ENCODE measurements around the gene DCAF8. TPM values are rescaled to one million over a fixed set of nuclear protein-coding genes. Genes with fewer than 3 reads are reported as not detected.

DCAF8 gene
- total RNA-seq, 1 donor from 2014 or later: 287 TPM

DNA sequence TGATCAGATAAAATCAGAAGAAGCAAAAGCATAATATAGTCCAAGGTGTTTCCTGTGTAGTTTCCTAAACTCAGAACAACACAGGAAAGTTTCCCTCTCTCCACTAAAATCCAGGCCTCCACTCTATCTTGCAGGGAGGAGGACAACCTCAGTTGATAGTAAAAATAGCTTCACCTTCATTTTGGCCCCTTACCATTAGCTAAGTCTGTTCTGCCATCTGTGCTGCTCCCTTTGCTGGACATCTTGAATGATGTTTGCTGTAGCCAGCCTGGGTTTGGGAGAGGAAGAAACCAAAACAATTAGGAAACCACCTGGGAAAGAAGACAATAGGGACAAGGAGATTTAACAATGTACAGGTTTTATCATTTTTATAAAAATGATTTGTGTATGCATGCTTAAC lies 18.6 kb downstream of the DCAF8 start:
- TF ChIP-seq CTCF (IDR thresholded peaks at IDR 0.05; ENCODE audit: unreplicated experiment): no peak
- Mint-ChIP-seq H3K36me3 (peaks cover 27% of the 10 kb centered on the region), H3K9me3 (no peaks in the 10 kb centered on the region), H3K4me1 (peaks cover 23% of the 10 kb centered on the region), H3K27ac (no peak overlapping the region), H3K4me3 (no peak overlapping the region), H3K27me3 (ENCODE audit: low read depth) (no peaks in the 10 kb centered on the region)
- no peak for DNase-seq (ENCODE audit: low spot score in 2 of 2, unreplicated experiment in 2 of 2)

GRCh38 chr1:160239582-160240299 lies 22.6 kb downstream of the DCAF8 start:
- DNase-seq (ENCODE audit: low spot score in 2 of 2, unreplicated experiment in 2 of 2): no peak
- peak overlapping the region; percentile 56 for H3K27ac Mint-ChIP-seq
- TF ChIP-seq CTCF (IDR thresholded peaks at IDR 0.05; ENCODE audit: unreplicated experiment): no peak
- no peaks in the 10 kb centered on the region for H3K9me3 Mint-ChIP-seq
- H3K4me3 Mint-ChIP-seq: no peak overlapping the region
- H3K27me3 Mint-ChIP-seq (ENCODE audit: low read depth): no peaks in the 10 kb centered on the region
- peaks cover 40% of the 10 kb centered on the region for H3K36me3 Mint-ChIP-seq
- peaks cover 1% of the 10 kb centered on the region for H3K4me1 Mint-ChIP-seq

DNA sequence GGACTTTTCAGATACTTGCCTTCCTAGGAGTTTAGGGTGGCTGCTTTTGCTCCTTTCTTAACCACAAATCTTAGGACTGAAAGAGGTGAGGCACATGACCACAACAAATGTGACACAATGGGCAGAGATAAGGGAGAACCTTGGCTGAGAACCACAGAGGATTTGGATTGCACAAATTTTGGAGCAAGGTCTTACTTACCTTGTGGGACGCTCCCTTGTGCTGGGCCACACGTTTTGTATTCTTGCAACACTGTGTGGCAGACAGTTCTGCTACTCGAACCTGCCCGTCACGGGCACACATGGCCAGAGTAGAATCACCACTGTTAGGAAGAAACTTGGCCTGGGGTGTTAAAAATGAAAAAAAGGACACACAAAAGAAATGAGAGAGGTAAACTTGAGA lies 23.9 kb downstream of the DCAF8 start:
- H3K4me3 Mint-ChIP-seq: no peak overlapping the region
- peaks cover 40% of the 10 kb centered on the region for H3K36me3 Mint-ChIP-seq
- no peak for TF ChIP-seq CTCF (IDR thresholded peaks at IDR 0.05; ENCODE audit: unreplicated experiment)
- H3K27ac Mint-ChIP-seq: no peak overlapping the region
- no peaks in the 10 kb centered on the region for H3K9me3 Mint-ChIP-seq
- H3K27me3 Mint-ChIP-seq (ENCODE audit: low read depth): no peaks in the 10 kb centered on the region
- no peaks in the 10 kb centered on the region for H3K4me1 Mint-ChIP-seq
- no peak for DNase-seq (ENCODE audit: low spot score in 2 of 2, unreplicated experiment in 2 of 2)

DNA sequence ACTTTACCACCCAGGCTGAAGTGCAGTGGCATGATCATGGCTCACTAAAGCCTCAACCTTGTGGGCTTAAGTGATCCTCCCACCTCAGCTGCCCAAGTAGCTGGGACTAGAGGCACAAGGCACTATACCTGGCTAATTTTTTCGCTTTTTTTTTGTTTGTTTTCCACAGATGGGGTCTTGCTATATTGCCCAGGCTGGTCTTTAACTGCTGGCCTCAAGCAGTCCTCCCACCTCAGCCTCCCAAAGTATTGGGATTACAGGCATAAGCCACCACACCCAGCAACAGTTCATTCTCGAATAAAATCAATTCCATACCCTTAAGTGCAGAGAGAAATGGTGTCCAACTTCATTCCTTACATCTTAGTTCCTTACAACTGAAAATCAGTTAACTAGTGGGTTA lies 24.8 kb downstream of the DCAF8 start:
- Mint-ChIP-seq H3K36me3 (peaks cover 40% of the 10 kb centered on the region), H3K9me3 (no peaks in the 10 kb centered on the region)

DNA sequence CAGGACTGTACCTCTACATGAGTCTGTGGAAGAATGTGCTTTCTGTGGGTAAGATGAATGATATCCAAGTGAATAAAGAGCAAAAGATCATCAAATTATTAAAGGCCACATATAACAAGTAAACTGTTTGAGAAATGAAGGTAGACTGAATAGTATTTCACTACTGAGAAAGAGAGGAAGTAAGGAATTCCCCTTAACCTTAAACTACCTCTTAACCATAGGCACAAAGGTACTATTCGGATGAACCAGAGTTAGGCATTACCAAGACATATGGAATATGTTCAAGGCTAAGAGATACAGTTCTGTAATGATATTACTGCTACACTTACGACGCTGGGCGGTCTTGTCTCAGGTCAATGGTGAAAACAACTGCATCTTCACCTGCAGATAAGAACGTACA lies 25.5 kb downstream of the DCAF8 start:
- H3K4me1 Mint-ChIP-seq: no peaks in the 10 kb centered on the region
- no peaks in the 10 kb centered on the region for H3K9me3 Mint-ChIP-seq
- TF ChIP-seq CTCF (IDR thresholded peaks at IDR 0.05; ENCODE audit: unreplicated experiment): no peak
- H3K27me3 Mint-ChIP-seq (ENCODE audit: low read depth): no peaks in the 10 kb centered on the region
- H3K27ac Mint-ChIP-seq: no peak overlapping the region
- H3K36me3 Mint-ChIP-seq: peaks cover 38% of the 10 kb centered on the region
- H3K4me3 Mint-ChIP-seq: no peak overlapping the region
- DNase-seq (ENCODE audit: low spot score in 2 of 2, unreplicated experiment in 2 of 2): no peak

More for the DNA sequence above, 24.8 kb downstream of the DCAF8 start:
- Mint-ChIP-seq H3K4me3 (no peak overlapping the region), H3K27ac (no peak overlapping the region), H3K4me1 (no peaks in the 10 kb centered on the region), H3K27me3 (ENCODE audit: low read depth) (no peaks in the 10 kb centered on the region)
- no peak for TF ChIP-seq CTCF (IDR thresholded peaks at IDR 0.05; ENCODE audit: unreplicated experiment)
- DNase-seq (ENCODE audit: low spot score in 2 of 2, unreplicated experiment in 2 of 2): no peak

Measured in mesothelial cell of epicardium (in vitro differentiated cells).